Medulla oblongata (tissue), 1 donor: ENCODE data around the gene PPM1N.
A peak's percentile ranks its signal among the peaks of the same experiment; 100 is the strongest.
"Not testable (repeated sequence)": the region's sequence is repeated elsewhere in the genome, so short reads cannot be mapped to it uniquely, and the experiment has no call there.

Experiments
- DNase-seq: peaks from one replicate; pipeline ENCODE4 v3.0.0-alpha.2; 2015; ENCODE audit errors: extremely low spot score

The PPM1N gene

DNA sequence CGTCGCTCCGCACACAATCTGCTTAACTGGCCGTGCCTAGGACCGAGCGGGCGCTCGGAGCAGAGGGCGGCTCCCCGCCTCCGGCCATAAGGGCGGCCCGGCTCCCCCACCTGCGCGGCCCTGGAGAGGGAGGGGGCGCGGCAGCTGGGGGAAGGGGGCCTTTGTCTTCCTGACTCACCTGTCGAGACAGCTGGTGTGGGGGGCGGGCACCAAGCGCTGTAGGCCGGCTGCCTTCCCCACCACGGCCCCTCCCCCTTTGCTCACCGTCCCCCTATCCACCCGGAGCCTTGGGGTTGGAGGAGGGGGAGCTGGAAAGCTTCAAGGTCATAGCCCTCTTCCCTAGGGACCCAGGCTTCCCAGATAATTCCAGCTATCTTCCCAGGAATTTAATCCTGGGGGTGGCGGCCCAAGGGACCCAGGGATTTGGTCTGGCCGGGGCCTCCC is 10.2 kb downstream of the PPM1N start:
- no peak for DNase-seq

DNA sequence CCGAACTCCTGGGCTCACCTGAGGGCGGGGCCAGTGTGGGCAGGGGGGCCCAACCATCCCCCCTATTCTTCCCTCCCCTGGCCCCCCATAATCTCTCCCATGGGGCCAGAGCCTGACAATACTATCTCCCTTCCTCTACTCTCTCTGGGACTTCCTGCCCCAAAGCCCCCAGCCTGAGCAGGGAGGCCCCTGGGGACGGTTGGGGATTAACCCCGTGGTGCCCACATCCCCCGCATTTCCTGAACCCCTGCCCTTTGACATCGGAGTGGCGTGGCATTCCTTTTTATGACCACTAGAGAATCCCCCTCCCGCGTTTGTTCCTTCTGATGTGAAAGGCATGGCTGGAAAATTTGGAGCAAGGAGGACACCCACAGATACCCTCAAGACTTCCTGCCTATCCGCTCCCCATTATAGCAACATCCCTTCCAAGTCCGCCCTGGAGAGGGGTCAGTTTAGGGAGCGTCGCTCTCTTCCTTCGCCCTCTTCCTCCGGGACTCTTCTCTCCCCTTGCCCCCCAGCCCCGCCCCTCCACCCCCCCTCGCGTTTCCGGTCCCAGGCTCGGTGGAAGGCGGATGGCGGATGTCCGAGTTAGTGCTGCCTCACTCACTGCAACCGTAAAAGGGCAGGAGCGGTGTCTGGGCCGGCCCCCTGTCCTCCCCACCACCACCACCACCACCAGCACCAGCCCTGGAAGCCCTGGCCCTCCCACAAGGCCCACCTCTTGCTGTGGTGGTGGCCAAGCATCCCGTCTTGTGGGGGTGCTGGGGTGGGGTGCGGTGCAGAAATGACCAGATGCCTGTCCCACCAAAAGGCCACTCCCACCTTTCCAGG is 10.8 kb downstream of the PPM1N start:
- DNase-seq, result no peak

DNA sequence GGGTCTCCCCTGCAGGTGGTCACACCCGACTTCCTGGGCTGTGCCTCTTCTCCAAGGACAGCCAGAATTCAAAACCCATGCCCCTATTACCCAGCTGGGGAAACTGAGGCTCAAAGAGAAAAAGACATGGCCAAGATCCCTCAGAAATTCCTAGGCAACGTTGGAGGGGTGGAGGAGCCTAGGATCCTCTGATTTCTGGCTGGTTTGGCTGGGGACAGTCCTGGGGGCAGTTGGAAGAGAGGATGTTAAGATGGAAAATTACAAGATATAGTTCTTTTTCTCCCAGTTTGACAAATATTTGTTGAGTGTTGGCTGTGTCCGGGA is 11.4 kb downstream of the PPM1N start:
- DNase-seq, result no peak

DNA sequence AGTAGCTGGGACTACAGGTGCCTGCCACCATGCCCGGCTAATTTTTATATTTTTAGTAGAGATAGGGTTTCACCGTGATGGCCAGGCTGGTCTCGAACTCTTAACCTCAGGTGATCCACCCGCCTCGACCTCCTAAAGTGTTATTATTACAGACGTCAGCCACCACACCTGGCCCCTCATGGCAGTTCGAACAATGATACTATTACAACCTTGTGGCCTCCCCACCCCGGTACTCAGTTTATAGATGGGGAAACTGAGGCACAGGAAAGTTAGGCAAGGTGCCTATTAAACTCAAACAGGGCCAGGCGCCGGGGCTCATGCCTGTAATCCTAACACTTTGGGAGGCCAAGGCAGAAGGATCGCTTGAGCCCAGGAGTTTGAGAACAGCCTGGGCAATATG is 12.1 kb downstream of the PPM1N start:
- DNase-seq, result not testable (repeated sequence)

- no peak for DNase-seq
Observed at GRCh38 chr19:45511074-45511473, 12.8 kb downstream of the PPM1N start.

DNA sequence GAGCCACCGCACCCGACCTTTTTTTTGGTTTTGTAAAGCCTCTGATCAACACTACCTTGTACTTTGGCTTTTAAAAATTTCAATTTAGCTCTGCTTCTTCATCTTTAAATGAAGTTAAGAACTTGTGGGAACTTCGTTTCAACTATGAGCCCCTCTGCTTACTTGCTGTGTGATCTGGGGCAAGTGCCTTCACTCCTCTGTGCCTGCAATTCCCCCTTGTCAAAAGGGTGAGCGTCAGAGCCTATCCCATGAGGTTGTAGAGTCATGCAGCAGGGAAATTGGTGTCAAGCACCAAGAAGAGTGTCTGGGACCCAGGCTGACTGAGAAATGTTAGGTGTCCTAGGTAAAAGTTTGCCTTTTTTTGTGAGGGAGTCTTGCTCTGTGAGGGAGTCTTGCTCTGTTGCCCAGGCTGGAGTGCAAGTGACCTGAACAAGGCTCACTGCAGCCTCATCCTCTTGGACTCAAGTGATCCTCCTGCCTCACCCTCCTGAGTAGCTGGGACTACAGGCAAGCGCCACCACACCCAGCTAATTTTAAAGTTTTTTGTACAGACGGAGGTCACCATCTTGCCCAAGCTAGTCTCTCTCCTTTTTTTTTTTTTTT is 14.7 kb downstream of the PPM1N start:
- DNase-seq, result no peak

- no peak for DNase-seq
Observed at GRCh38 chr19:45514376-45515051, 16.3 kb downstream of the PPM1N start.

GRCh38 chr19:45515081-45515624 is 16.9 kb downstream of the PPM1N start:
- DNase-seq, result peak; percentile 83

DNA sequence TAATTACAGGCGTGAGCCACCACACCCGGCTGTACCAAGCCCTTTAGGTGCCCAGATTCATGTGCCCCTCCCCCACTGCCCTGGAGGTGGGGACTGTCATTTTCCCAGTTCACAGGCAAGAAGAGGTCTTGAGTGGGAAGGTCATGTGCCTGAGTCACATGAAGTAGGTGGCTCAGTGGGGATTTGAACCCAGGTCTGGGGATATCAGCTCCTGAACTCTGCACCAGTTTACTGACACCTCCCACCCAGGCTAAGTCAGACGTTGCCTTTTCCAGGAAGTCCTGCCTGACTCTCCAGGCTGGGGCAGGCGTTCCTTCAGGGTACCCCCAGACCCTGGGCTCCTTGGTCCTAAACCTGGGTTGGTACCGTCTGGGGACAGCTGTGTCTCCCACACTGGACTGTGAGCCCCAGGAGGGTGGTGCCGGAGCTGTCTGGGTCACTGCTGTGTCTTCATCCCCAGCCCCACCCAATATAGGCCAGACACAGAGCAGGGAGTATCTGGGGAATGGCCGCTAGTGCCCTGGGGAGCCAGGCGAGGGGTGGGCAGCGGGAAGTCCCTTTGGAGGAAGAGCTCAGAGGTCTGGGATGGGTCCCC is 17.7 kb downstream of the PPM1N start:
- DNase-seq, result no peak

GRCh38 chr19:45517238-45517637 is 19.0 kb downstream of the PPM1N start:
- no peak for DNase-seq

GRCh38 chr19:45517641-45518468 is 19.6 kb downstream of the PPM1N start:
- no peak for DNase-seq

DNA sequence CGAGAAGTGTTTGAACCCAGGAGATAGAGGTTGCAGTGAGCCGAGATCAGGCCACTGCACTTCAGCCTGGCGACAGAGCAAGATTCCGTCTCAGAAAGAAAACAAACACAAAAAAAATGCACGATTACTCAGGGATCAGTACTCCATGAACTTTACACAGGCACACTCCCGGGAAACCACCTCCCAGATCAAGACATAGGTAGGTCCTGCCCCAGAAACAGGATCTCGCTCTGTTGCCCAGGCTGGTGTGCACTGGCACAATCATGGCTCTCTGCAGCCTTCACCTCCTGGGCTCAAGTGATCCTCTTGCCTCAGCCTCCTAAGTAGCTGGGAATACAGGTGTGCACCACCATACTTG is 20.2 kb downstream of the PPM1N start:
- DNase-seq, result no peak

DNA sequence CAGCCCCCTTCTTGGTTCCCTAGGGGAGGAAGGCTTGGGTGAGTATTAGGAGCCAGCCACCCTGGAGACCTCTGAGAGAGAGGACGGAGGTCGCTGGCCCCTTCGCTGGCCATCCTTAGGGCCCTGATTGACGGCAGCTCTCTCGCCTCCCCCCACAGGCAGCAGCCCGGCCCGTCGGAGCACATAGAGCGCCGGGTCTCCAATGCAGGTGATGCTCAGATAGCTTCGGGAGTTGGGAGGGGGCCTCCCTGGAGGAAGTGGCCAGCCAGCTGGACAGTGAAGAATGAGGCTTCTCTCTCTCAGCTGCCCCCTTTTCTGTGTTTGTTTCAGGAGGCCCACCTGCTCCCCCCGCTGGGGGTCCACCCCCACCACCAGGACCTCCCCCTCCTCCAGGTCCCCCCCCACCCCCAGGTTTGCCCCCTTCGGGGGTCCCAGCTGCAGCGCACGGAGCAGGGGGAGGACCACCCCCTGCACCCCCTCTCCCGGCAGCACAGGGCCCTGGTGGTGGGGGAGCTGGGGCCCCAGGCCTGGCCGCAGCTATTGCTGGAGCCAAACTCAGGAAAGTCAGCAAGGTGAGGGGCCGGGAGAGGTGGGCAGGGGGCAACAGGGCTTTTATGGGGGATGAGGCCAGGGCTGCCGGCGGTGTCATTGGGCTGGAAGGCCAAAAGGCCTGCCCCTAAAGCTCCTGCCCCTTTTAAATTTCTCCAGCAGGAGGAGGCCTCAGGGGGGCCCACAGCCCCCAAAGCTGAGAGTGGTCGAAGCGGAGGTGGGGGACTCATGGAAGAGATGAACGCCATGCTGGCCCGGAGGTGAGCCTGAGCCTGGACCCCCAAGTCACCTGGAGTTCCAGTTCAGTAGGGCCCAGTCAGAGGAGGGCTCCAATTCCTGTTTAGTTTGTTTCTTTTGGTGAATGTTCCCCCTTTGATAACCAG is 24.0 kb downstream of the PPM1N start:
- DNase-seq, result no peak

DNA sequence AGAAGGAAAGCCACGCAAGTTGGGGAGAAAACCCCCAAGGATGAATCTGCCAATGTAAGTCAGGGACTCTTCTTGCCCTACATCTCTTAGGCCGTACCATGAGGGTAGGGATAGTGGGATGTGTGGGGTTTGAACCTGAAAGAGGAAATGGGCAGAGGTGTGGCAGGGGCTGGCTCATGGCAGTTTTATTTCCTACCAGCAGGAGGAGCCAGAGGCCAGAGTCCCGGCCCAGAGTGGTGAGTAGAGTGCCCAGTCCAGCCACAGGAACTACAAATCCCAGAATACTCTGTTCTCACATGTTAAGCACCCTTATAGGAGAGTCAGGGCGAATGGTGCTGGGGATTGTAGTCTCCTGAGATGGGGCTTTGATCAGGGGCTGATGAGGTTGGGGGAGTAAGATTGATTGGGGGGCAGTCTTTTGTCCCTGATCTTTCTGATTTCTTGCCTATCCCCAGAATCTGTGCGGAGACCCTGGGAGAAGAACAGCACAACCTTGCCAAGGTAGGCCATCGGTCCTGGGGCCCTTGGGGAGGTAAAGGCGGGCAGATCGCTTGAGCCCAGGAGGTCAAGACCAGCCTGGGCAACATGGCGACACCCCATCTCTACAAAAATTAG is 25.5 kb downstream of the PPM1N start:
- DNase-seq, result peak; percentile 95

DNA sequence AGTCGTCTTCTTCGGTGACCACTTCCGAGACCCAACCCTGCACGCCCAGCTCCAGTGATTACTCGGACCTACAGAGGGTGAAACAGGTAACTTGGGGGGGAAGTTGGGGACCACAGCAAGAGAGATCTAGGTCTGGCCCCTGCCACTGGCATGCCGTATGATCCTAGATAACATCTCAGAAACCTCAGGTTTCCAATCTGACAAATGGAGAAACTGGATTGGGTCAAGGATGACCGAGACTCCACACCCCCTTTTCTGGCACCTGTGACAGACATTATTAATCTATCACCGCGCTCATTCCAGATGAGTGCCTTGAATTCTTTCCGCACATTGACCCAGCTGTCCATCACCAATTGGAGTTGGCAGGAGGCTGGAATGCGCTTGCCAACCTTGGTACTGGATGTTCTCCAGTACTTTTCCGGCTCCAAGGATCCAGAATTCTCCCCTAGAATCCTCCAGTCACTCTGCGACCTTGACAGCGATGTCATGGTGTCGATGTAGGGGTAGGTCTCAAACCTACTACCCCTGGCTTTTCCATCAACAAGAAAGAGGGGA is 26.4 kb downstream of the PPM1N start:
- DNase-seq, result peak; percentile 68

GRCh38 chr19:45526143-45526542 is 27.9 kb downstream of the PPM1N start:
- peak; percentile 79 for DNase-seq

DNA sequence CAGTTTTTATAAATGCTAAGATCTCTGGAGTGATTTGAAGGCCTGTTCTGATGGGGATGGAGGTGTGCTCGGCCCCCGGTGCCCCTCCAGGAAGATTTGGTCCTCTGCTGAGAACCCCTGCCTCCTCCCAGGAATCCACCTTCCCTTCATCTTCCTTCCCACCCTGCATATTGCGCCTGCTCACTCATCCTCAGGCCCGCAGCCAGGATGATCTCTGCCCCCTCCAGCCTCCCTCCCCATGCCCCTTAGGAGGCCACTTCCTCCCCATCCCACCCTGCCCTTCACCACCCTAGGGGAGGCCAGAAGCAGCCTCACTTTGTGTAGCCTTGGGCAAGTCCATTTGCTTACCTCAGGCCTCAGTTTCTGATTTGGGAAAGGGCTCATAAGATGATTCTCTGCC is 28.7 kb downstream of the PPM1N start:
- DNase-seq, result no peak

- no peak for DNase-seq
Observed at GRCh38 chr19:45527731-45528130, 29.5 kb downstream of the PPM1N start.

- no peak for DNase-seq
Observed at GRCh38 chr19:45528149-45528743, 30.0 kb downstream of the PPM1N start.
